IMR-90 (cell line): Measurements from ENCODE around the gene ZFP36. TPM values are rescaled to one million over a fixed set of nuclear protein-coding genes. Genes with fewer than 3 reads are reported as not detected.

ENCODE experiments used
- ATAC-seq: fragments of 200-7000 bp; cut with Tn5 transposase; 2 replicates; pipeline ENCODE4 v1.9.1; 2020; ENCODE audit warnings: low read depth, mild to moderate bottlenecking, moderate library complexity
- BruUV-seq: library from RNA; stranded (reverse); fragments of 400-500 nt; replicated peaks from 2 replicates; lab custom pipeline; 2021; lab: Mats Ljungman, UMichigan
- CTCF ChIA-PET: fragments of 300-600 bp; formaldehyde crosslinking; extraction: SDS; loops from one replicate; lab custom pipeline; 2021; ENCODE audit warnings: antibody characterized with exemption; lab: Yijun Ruan, JAX
- POLR2A ChIA-PET: fragments of 300-600 bp; sonication (Branson Sonifier 250); formaldehyde crosslinking; loops from one replicate; lab custom pipeline; 2022; ENCODE audit warnings: antibody characterized with exemption; ENCODE audit not compliant: unreplicated experiment; lab: Charles Lee
- DNase-seq: peaks from one replicate; pipeline ENCODE4 v3.0.0; 2013
- H2AFZ ChIP-seq: replicated peaks from 2 replicates; pipeline ENCODE3; 2013; ENCODE audit warnings: low read length, mild to moderate bottlenecking; ENCODE audit not compliant: poor library complexity
- H2AK5ac ChIP-seq: 2 replicates; pipeline ENCODE4 v1.6.1; 2013; ENCODE audit warnings: low read depth, low read length, inconsistent platforms
- H2AK9ac ChIP-seq: replicated peaks from 2 replicates; pipeline ENCODE3; 2013; ENCODE audit warnings: mild to moderate bottlenecking, low read depth, low read length, moderate library complexity; ENCODE audit not compliant: poor library complexity
- H2BK120ac ChIP-seq: 2 replicates; pipeline ENCODE4 v1.6.1; 2013; ENCODE audit warnings: low read depth, low read length, inconsistent platforms
- H2BK15ac ChIP-seq: 3 replicates; pipeline ENCODE4 v1.6.1; 2013; ENCODE audit warnings: low read depth, low read length, inconsistent platforms
- H2BK20ac ChIP-seq: 2 replicates; pipeline ENCODE4 v1.6.1; 2013; ENCODE audit warnings: low read depth, mild to moderate bottlenecking, inconsistent platforms, low read length, moderate library complexity
- H2BK5ac ChIP-seq: 2 replicates; pipeline ENCODE4 v1.6.1; 2013; ENCODE audit warnings: mild to moderate bottlenecking, low read depth, low read length, inconsistent platforms; ENCODE audit not compliant: poor library complexity, severe bottlenecking
- H3K14ac ChIP-seq: replicated peaks from 2 replicates; pipeline ENCODE4 v1.6.1; 2013; ENCODE audit warnings: low read depth, low read length, inconsistent platforms
- H3K18ac ChIP-seq: 2 replicates; pipeline ENCODE4 v1.6.1; 2013; ENCODE audit warnings: low read depth, low read length, control low read depth
- H3K23ac ChIP-seq: 2 replicates; pipeline ENCODE4 v1.6.1; 2013; ENCODE audit warnings: low read depth, low read length, inconsistent platforms
- H3K27ac ChIP-seq: 2 replicates; pipeline ENCODE4 v1.5.1; 2013; ENCODE audit warnings: mild to moderate bottlenecking, control low read depth, low read length; ENCODE audit not compliant: insufficient read depth
- H3K27me3 ChIP-seq: 2 replicates; pipeline ENCODE4 v1.6.1; 2013; ENCODE audit warnings: low read length; ENCODE audit not compliant: control insufficient read depth, insufficient read depth
- H3K36me3 ChIP-seq: 2 replicates; pipeline ENCODE4 v1.6.1; 2013; ENCODE audit warnings: low read length, mixed read lengths; ENCODE audit not compliant: control insufficient read depth, insufficient read depth
- H3K4ac ChIP-seq: 2 replicates; pipeline ENCODE4 v1.6.1; 2013; ENCODE audit warnings: low read depth, low read length, inconsistent platforms
- H3K4me1 ChIP-seq: 2 replicates; pipeline ENCODE4 v1.6.1; 2013; ENCODE audit warnings: low read length, mixed read lengths; ENCODE audit not compliant: control insufficient read depth, insufficient read depth
- H3K4me2 ChIP-seq: 2 replicates; pipeline ENCODE4 v1.6.1; 2013; ENCODE audit warnings: low read depth, mild to moderate bottlenecking, control low read depth, low read length, moderate library complexity
- H3K4me3 ChIP-seq: 2 replicates; pipeline ENCODE4 v1.5.1; 2013; ENCODE audit warnings: low read depth, mild to moderate bottlenecking, control low read depth, low read length, moderate library complexity; ENCODE audit not compliant: insufficient read depth
- H3K56ac ChIP-seq: 2 replicates; pipeline ENCODE4 v1.6.1; 2013; ENCODE audit warnings: low read length, inconsistent platforms; ENCODE audit not compliant: insufficient read depth; ENCODE audit errors: extremely low read depth
- H3K79me1 ChIP-seq, 2 experiments: 2 replicates each; pipeline ENCODE4 v1.6.1; 2013; ENCODE audit warnings: low read length in 2 of 2, inconsistent platforms in 1 of 2, low read depth in 1 of 2
- H3K9ac ChIP-seq: 2 replicates; pipeline ENCODE4 v1.6.1; 2013; ENCODE audit warnings: low read depth, low read length, control low read depth
- H3K9me1 ChIP-seq: 2 replicates; pipeline ENCODE4 v1.6.1; 2013; ENCODE audit warnings: low read length, inconsistent platforms; ENCODE audit not compliant: insufficient read depth
- H3K9me3 ChIP-seq: 2 replicates; pipeline ENCODE4 v1.6.1; 2013; ENCODE audit warnings: low read length; ENCODE audit not compliant: control insufficient read depth, insufficient read depth
- H4K20me1 ChIP-seq: 2 replicates; pipeline ENCODE4 v1.6.1; 2013; ENCODE audit warnings: low read length, inconsistent platforms; ENCODE audit not compliant: insufficient read depth
- H4K5ac ChIP-seq: 2 replicates; pipeline ENCODE4 v1.6.1; 2013; ENCODE audit warnings: mild to moderate bottlenecking, low read depth, low read length, control low read depth
- H4K8ac ChIP-seq, 2 experiments: 2 replicates each; pipeline ENCODE4 v1.6.1; 2013; ENCODE audit warnings: low read depth in 2 of 2, low read length in 2 of 2, control low read depth in 1 of 2, inconsistent platforms in 1 of 2
- H4K91ac ChIP-seq: 2 replicates; pipeline ENCODE4 v1.6.1; 2013; ENCODE audit warnings: low read depth, low read length, inconsistent platforms; ENCODE audit not compliant: insufficient read depth
- CTCF ChIP-seq: conservative IDR thresholded peaks from 2 replicates; pipeline ENCODE4 v1.5.1; 2012; ENCODE audit warnings: mild to moderate bottlenecking, low read depth, low read length, improper control_type of control experiment
- MAFK ChIP-seq: IDR thresholded peaks from 2 replicates; pipeline ENCODE4 v1.6.1; 2012; ENCODE audit warnings: low read depth, low read length, improper control_type of control experiment
- MAZ ChIP-seq: IDR thresholded peaks from 2 replicates; pipeline ENCODE4 v1.6.1; 2012; ENCODE audit warnings: low read depth, mild to moderate bottlenecking, low read length, improper control_type of control experiment, moderate library complexity, borderline replicate concordance
- NFE2L2 ChIP-seq: fragments of 150-350 bp; IDR thresholded peaks from 2 replicates; pipeline ENCODE4 v1.6.1; 2016; ENCODE audit warnings: low read depth, mild to moderate bottlenecking, low read length
- POLR2A ChIP-seq: IDR thresholded peaks from 2 replicates; pipeline ENCODE4 v1.6.1; 2012; ENCODE audit warnings: mild to moderate bottlenecking, low read depth, low read length
- RCOR1 ChIP-seq: IDR thresholded peaks from 2 replicates; pipeline ENCODE4 v1.6.1; 2012; ENCODE audit warnings: mild to moderate bottlenecking, low read length, improper control_type of control experiment; ENCODE audit not compliant: insufficient replicate concordance
- SMC3 ChIP-seq: fragments of 150-350 bp; IDR thresholded peaks from 2 replicates; pipeline ENCODE4 v1.6.1; 2016; ENCODE audit warnings: low read depth, mild to moderate bottlenecking, antibody characterized with exemption, low read length, moderate library complexity
- USF2 ChIP-seq: fragments of 150-350 bp; IDR thresholded peaks from 2 replicates; pipeline ENCODE4 v1.6.1; 2017; ENCODE audit warnings: mild to moderate bottlenecking, antibody characterized with exemption, low read length, low read depth
- WGBS, 2 experiments: methylation state at CpG; one replicate each; pipeline versions ENCODE4 v1.1.5 to v1.1.7; 2013; ENCODE audit warnings: missing lambda C conversion rate in 2 of 2; ENCODE audit not compliant: insufficient read length in 1 of 2; ENCODE audit errors: extremely low coverage in 2 of 2; 5-methylcytosine and 5-hydroxymethylcytosine counted together
- dilution Hi-C: fragments of 300-500 bp; cut with HindIII; formaldehyde crosslinking; loops from one replicate; pipeline ENCODE4 v1.14.3; 2018; ENCODE audit warnings: low sequenced_read_pairs; ENCODE audit not compliant: unreplicated experiment
- in situ Hi-C: fragments of 300-500 bp; cut with MboI; formaldehyde crosslinking; loops from 3 replicates; pipeline ENCODE4 v1.14.3; 2019; ENCODE audit warnings: low sequenced_read_pairs, inconsistent platforms, mixed read lengths
- intact Hi-C: fragments of 100-400 bp; cut with micrococcal nuclease; formaldehyde crosslinking; loops from 2 replicates; pipeline ENCODE4 v1.10.0; 2022
- polyA plus RNA-seq, 3 experiments: library from polyadenylated mRNA; depleted of rRNA; stranded (reverse); fragments of >200 nt; gene quantifications; 2 replicates each; pipeline ENCODE4 v1.2.3, GENCODE V29; 2012; ENCODE audit warnings: low replicate concordance in 1 of 3
- total RNA-seq: library from RNA; depleted of rRNA; stranded (reverse); fragments of >200 nt; gene quantifications from 2 replicates; pipeline ENCODE4 v1.2.3, GENCODE V29; 2012
- TF ChIP-seq, protein P1 (sequence below): fragments of 150-350 bp; IDR thresholded peaks from 2 replicates; pipeline ENCODE4 v1.6.1; 2016; ENCODE audit warnings: low read depth, mild to moderate bottlenecking, low read length, moderate library complexity, borderline replicate concordance

ZFP36 gene
- total and polyA plus RNA-seq, 2 of the 4 experiments (the other 2 are of a cell fraction) = 1.4 to 45.0 TPM

DNA sequence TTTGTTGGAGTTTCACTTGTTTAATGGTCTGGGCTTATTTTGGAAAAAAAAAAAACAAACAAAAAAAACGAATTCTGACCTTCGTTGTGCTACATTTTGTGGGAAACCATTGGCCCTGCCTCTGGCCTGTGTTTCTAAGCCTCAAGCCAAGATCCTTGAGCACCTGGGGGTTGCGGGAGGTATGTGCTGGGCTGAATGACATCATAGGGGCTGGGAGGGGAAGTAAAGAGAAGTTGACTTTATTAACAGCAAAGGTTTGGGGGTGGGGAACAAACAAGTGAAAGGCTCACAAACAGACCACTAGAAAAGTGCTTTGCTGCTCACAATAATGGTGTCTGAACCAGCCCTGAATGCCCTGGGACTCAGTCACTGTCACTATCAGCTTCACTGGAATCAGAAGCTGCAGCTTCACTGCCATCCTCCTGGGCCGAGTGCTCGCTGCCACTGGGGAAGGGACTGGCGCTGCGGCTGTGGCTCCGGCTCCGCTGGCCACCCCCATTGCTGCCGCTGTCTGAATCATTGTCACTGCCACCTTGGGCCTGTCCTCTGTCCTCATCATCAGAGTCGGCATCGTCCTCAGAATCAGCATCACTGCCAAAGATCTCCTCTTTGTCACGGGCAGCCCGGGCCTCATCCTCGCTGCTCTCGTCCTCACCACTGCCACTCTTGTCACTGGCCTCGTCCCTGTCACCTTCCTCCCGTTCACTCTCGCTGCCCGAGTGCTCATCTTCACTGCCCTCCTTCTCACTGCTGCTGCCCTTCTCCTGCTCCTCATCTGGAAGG, 20.8 kb upstream of the ZFP36 start:
- intact Hi-C loops (no loop called here), in situ Hi-C loops (no loop called here), dilution Hi-C loops (no loop called here)
- Histone ChIP-seq H3K23ac (no peak overlapping the region), H3K4me1 (peaks cover 7% of the 10 kb centered on the region), H3K4me2 (no peak overlapping the region), H3K9ac (no peak overlapping the region), H2BK5ac (no peak overlapping the region), H3K14ac (no peak overlapping the region), H2BK120ac (no peak overlapping the region), H3K4ac (no peak overlapping the region), H3K9me1 (peaks cover 15% of the 10 kb centered on the region), H2AK5ac (no peak overlapping the region), H4K20me1 (peaks cover 4% of the 10 kb centered on the region), H3K56ac (no peak overlapping the region), H2BK15ac (no peak overlapping the region), H3K79me1 (peaks cover 16 to 49% of the 10 kb centered on the region in 2 experiments), H2BK20ac (no peak overlapping the region), H3K4me3 (no peak overlapping the region), H3K18ac (no peak overlapping the region), H3K27me3 (no peaks in the 10 kb centered on the region), H3K36me3 (peaks cover 71% of the 10 kb centered on the region), H2AFZ (no peak overlapping the region), H4K5ac (no peak overlapping the region), H3K27ac (no peak overlapping the region), H4K91ac (no peak overlapping the region), H3K9me3 (no peaks in the 10 kb centered on the region), H4K8ac (no peak overlapping the region), H2AK9ac (no peak overlapping the region)
- ChIA-PET POLR2A (no interaction called here), CTCF (no interaction called here)
- TF ChIP-seq POLR2A (no peak), MAFK (no peak), USF2 (no peak), SMC3 (no peak), MAZ (no peak), CTCF (no peak), NFE2L2 (no peak), RCOR1 (no peak)
- TF ChIP-seq, protein P1, sequence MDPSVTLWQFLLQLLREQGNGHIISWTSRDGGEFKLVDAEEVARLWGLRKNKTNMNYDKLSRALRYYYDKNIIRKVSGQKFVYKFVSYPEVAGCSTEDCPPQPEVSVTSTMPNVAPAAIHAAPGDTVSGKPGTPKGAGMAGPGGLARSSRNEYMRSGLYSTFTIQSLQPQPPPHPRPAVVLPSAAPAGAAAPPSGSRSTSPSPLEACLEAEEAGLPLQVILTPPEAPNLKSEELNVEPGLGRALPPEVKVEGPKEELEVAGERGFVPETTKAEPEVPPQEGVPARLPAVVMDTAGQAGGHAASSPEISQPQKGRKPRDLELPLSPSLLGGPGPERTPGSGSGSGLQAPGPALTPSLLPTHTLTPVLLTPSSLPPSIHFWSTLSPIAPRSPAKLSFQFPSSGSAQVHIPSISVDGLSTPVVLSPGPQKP = no peak
- no TSS peak for BruUV-seq
- no peak for DNase-seq
- WGBS, 2 experiments = 94% methylated on average over 10 of the region's 20 CpGs; no CpG with 5 or more reads in 1 of the 2 experiments
- ATAC-seq = no peak
